A549 (cell line): ENCODE results near the gene TMEM158. TPM values are rescaled to one million over a fixed set of nuclear protein-coding genes. Genes with fewer than 3 reads are reported as not detected.

Experiments
- ATAC-seq, 2 experiments: fragments of 200-7000 bp in 1 of 2; fragments of >200 bp in 1 of 2; cut with Nextera tagmentation in 1 of 2; cut with Tn5 transposase in 1 of 2; 3 replicates each; pipeline versions ENCODE4 v1.8.0 to v1.9.1; 2018 to 2020; ENCODE audit warnings: mild to moderate bottlenecking in 1 of 2, moderate library complexity in 1 of 2
- CTCF ChIA-PET: fragments of 300-600 bp; sonication (Branson Sonifier 250); formaldehyde crosslinking; extraction: SDS; loops from one replicate; lab custom pipeline; 2021; ENCODE audit warnings: antibody characterized with exemption, inconsistent platforms; lab: Yijun Ruan, JAX
- POLR2A ChIA-PET: fragments of 350-600 bp; formaldehyde crosslinking; extraction: SDS; loops from one replicate; lab custom pipeline; 2021; ENCODE audit warnings: antibody characterized with exemption, inconsistent platforms; lab: Yijun Ruan, JAX
- DNase-seq, 2 experiments: peaks; one replicate each; pipeline versions ENCODE4 v3.0.0 to v3.0.0-alpha.2; 2011 to 2016; ENCODE audit warnings: low read depth in 1 of 2, low spot score in 1 of 2
- FAIRE-seq: peaks from 2 replicates; lab custom pipeline; 2011; peaks lifted over from hg19 to GRCh38; lab: Jason Lieb, UNC
- H3K27ac ChIP-seq, 2 experiments: fragments of >200 bp; sonication (Bioruptor Twin); formaldehyde crosslinking; 3 replicates each; pipeline ENCODE4 v1.5.1; 2016 to 2017
- H3K4me1 ChIP-seq: fragments of >200 bp; sonication (Bioruptor Twin); formaldehyde crosslinking; 3 replicates; pipeline ENCODE4 v1.6.1; 2016
- H3K4me2 ChIP-seq: fragments of >200 bp; sonication (Bioruptor Twin); formaldehyde crosslinking; 3 replicates; pipeline ENCODE4 v1.6.1; 2016
- H3K4me3 ChIP-seq: fragments of >200 bp; sonication (Bioruptor Twin); formaldehyde crosslinking; 3 replicates; pipeline ENCODE4 v1.5.1; 2016
- H3K9me3 ChIP-seq: fragments of >200 bp; sonication (Bioruptor Twin); formaldehyde crosslinking; 3 replicates; pipeline ENCODE4 v1.6.1; 2016
- BHLHE40 ChIP-seq: IDR thresholded peaks from 2 replicates; pipeline ENCODE4 v1.6.1; 2012; ENCODE audit warnings: low read depth, low read length, inconsistent platforms
- CBX8 ChIP-seq: fragments of 200-600 bp; sonication (generic); IDR thresholded peaks from 2 replicates; pipeline ENCODE4 v1.6.1; 2016
- CEBPB ChIP-seq, 2 experiments: fragments of >200 bp in 1 of 2; sonication (Bioruptor Twin) in 1 of 2; formaldehyde crosslinking in 1 of 2; IDR thresholded peaks; 2 replicates each; pipeline ENCODE4 v1.6.1; 2012 to 2016
- CHD2 ChIP-seq: fragments of 150-350 bp; IDR thresholded peaks from 2 replicates; pipeline ENCODE4 v1.6.1; 2014; ENCODE audit warnings: low read length; ENCODE audit not compliant: partially characterized antibody
- CHD4 ChIP-seq: fragments of 200-600 bp; sonication (generic); IDR thresholded peaks from 2 replicates; pipeline ENCODE4 v1.6.1; 2016; ENCODE audit warnings: antibody characterized with exemption, mild to moderate bottlenecking, borderline replicate concordance
- EHMT2 ChIP-seq: fragments of 200-600 bp; sonication (generic); IDR thresholded peaks from 2 replicates; pipeline ENCODE4 v1.6.1; 2016; ENCODE audit warnings: antibody characterized with exemption, low read depth, mild to moderate bottlenecking, moderate library complexity
- EP300 ChIP-seq, 2 experiments: fragments of >200 bp; sonication (Bioruptor Twin); formaldehyde crosslinking; IDR thresholded peaks; 2 replicates in 1 of 2; 3 replicates in 1 of 2; pipeline ENCODE4 v1.6.1; 2016 to 2017
- FOSL2 ChIP-seq, 2 experiments: fragments of 450-650 bp in 1 of 2; fragments of >200 bp in 1 of 2; sonication (Bioruptor Twin) in 1 of 2; formaldehyde crosslinking; IDR thresholded peaks; 2 replicates each; pipeline versions ENCODE4 v1.5.0 to v1.6.1; 2016 to 2020; ENCODE audit warnings: mild to moderate bottlenecking in 1 of 2, moderate library complexity in 1 of 2
- FOXS1 ChIP-seq: fragments of 250-450 bp; sonication (Bioruptor Pico); IDR thresholded peaks from 2 replicates; pipeline ENCODE4 v1.5.0; 2020; ENCODE audit warnings: mild to moderate bottlenecking, moderate library complexity
- GATA3 ChIP-seq: IDR thresholded peaks from 2 replicates; pipeline ENCODE4 v1.6.1; 2012; ENCODE audit warnings: borderline replicate concordance
- HOXA7 ChIP-seq: fragments of 250-450 bp; sonication (Bioruptor Pico); IDR thresholded peaks from 2 replicates; pipeline ENCODE4 v1.5.0; 2020; ENCODE audit warnings: mild to moderate bottlenecking, moderate library complexity
- MAX ChIP-seq: IDR thresholded peaks from 2 replicates; pipeline ENCODE4 v1.6.1; 2012
- MYC ChIP-seq: IDR thresholded peaks from 2 replicates; pipeline ENCODE4 v1.6.1; 2012; ENCODE audit warnings: mild to moderate bottlenecking, inconsistent platforms, low read length, improper control_type of control experiment, borderline replicate concordance
- NFE2L2 ChIP-seq: fragments of 150-350 bp; conservative IDR thresholded peaks from 2 replicates; pipeline ENCODE4 v1.6.1; 2014; ENCODE audit warnings: low read length
- PHF8 ChIP-seq: fragments of 200-600 bp; sonication (generic); IDR thresholded peaks from 2 replicates; pipeline ENCODE4 v1.6.1; 2016; ENCODE audit warnings: low read depth, mild to moderate bottlenecking, antibody characterized with exemption, moderate library complexity, borderline replicate concordance
- RCOR1 ChIP-seq: fragments of 150-350 bp; IDR thresholded peaks from 2 replicates; pipeline ENCODE4 v1.6.1; 2014; ENCODE audit warnings: antibody characterized with exemption, low read length, low read depth
- TP53 ChIP-seq: fragments of 250-450 bp; sonication (Bioruptor Pico); IDR thresholded peaks from 2 replicates; pipeline ENCODE4 v1.5.0; 2021; ENCODE audit warnings: mild to moderate bottlenecking, moderate library complexity
- ZC3H11A ChIP-seq: fragments of 450-650 bp; IDR thresholded peaks from 2 replicates; pipeline ENCODE4 v1.6.1; 2014; ENCODE audit warnings: antibody characterized with exemption, mild to moderate bottlenecking
- ZNF302 ChIP-seq: fragments of 250-450 bp; sonication (Bioruptor Pico); IDR thresholded peaks from 2 replicates; pipeline ENCODE4 v1.9.0; 2021; ENCODE audit warnings: inconsistent platforms, mild to moderate bottlenecking, moderate library complexity
- WGBS: methylation state at CpG from one replicate; pipeline ENCODE4 v1.1.6; 2017; ENCODE audit errors: missing lambda C conversion rate; 5-methylcytosine and 5-hydroxymethylcytosine counted together
- polyA plus RNA-seq, 4 experiments: library from polyadenylated mRNA; depleted of rRNA in 3 of 4; stranded (reverse); fragments of >200 nt; fragmentation: RNase III in 1 of 4; extraction: RNeasy Plus Mini Kit Qiagen cat#74134 plus additional on column Dnase treatment in 1 of 4; gene quantifications; 2 replicates in 3 of 4; 3 replicates in 1 of 4; pipeline ENCODE4 v1.2.3, GENCODE V29; 2011 to 2017
- TF ChIP-seq, protein P1 (sequence below): IDR thresholded peaks from 2 replicates; pipeline ENCODE4 v1.6.1; 2012
- TF ChIP-seq, protein P2 (sequence below): fragments of >200 bp; sonication (Bioruptor Twin); formaldehyde crosslinking; IDR thresholded peaks from 3 replicates; pipeline ENCODE4 v1.5.1; 2016
- TF ChIP-seq, protein P3 (sequence below): fragments of 200-600 bp; sonication (generic); IDR thresholded peaks from 2 replicates; pipeline ENCODE4 v1.6.1; 2016; ENCODE audit warnings: antibody characterized with exemption, mild to moderate bottlenecking, moderate library complexity

TMEM158 gene
- polyA plus RNA-seq, 2 of the 4 experiments (the other 2 are of a cell fraction), result 1.8 to 3.4 TPM

GRCh38 chr3:45216021-45216609 lies 10.0 kb downstream of the TMEM158 start:
- no peak overlapping the region for H3K4me2 ChIP-seq
- WGBS, result 78% methylated on average over 10 of the region's 10 CpGs
- ChIA-PET POLR2A (no interaction called here), CTCF (interaction anchor here (1.3 to 13.6 kb wide), 3 partner anchors 8 to 283 kb away, joined by 3 to 339 read pairs (median 3); no protein-coding TSS in a partner anchor)
- no peak overlapping the region for H3K27ac ChIP-seq
- H3K9me3 ChIP-seq, result no peaks in the 10 kb centered on the region
- FAIRE-seq, result no peak
- TF ChIP-seq EP300 (IDR thresholded peaks at IDR 0.05) (no peak), TP53 (no peak), RCOR1 (no peak), MYC (no peak), CEBPB (IDR thresholded peaks at IDR 0.05) (no peak), EHMT2 (no peak), NFE2L2 (no peak), CBX8 (no peak)
- TF ChIP-seq, protein P1, sequence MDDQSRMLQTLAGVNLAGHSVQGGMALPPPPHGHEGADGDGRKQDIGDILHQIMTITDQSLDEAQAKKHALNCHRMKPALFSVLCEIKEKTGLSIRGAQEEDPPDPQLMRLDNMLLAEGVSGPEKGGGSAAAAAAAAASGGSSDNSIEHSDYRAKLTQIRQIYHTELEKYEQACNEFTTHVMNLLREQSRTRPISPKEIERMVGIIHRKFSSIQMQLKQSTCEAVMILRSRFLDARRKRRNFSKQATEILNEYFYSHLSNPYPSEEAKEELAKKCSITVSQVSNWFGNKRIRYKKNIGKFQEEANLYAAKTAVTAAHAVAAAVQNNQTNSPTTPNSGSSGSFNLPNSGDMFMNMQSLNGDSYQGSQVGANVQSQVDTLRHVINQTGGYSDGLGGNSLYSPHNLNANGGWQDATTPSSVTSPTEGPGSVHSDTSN, result no peak
- peaks cover 12% of the 10 kb centered on the region for H3K4me1 ChIP-seq
- no peak overlapping the region for H3K4me3 ChIP-seq
- DNase-seq, result no peak
- no peak for ATAC-seq

DNA sequence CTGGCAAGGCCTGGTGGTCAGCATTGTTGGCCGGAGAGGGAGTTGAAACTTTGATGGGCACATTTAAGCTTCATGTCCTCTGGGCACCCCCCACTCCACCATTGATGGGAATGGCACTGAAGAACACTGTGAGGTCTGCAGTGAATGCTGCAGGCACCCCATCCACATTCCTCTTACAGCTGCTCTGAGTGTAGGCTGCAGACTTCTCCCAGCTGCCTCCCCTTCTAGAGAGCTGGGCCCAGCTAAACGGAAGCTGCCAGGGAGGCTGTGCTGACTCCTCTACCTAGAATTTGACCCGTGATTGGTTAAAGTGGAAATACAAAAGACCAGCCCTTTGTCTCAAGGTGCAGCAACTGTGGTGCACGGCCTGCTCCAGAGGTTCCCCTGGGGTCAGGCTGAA lies 10.6 kb downstream of the TMEM158 start:
- TF ChIP-seq PHF8 (no peak), MAX (no peak), GATA3 (no peak), FOSL2 (IDR thresholded peaks at IDR 0.05) (no peak), FOSL2 (CRISPR knock-in tag; IDR thresholded peaks at IDR 0.05) (no peak), HOXA7 (CRISPR knock-in tag) (no peak), CHD4 (no peak), ZNF302 (CRISPR knock-in tag) (no peak), BHLHE40 (no peak), MYC (no peak)
- TF ChIP-seq, protein P2, sequence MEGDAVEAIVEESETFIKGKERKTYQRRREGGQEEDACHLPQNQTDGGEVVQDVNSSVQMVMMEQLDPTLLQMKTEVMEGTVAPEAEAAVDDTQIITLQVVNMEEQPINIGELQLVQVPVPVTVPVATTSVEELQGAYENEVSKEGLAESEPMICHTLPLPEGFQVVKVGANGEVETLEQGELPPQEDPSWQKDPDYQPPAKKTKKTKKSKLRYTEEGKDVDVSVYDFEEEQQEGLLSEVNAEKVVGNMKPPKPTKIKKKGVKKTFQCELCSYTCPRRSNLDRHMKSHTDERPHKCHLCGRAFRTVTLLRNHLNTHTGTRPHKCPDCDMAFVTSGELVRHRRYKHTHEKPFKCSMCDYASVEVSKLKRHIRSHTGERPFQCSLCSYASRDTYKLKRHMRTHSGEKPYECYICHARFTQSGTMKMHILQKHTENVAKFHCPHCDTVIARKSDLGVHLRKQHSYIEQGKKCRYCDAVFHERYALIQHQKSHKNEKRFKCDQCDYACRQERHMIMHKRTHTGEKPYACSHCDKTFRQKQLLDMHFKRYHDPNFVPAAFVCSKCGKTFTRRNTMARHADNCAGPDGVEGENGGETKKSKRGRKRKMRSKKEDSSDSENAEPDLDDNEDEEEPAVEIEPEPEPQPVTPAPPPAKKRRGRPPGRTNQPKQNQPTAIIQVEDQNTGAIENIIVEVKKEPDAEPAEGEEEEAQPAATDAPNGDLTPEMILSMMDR, result no peak
- Histone ChIP-seq H3K27ac (no peak overlapping the region), H3K9me3 (no peaks in the 10 kb centered on the region), H3K4me1 (peaks cover 13% of the 10 kb centered on the region), H3K4me3 (no peak overlapping the region), H3K4me2 (no peak overlapping the region)
- 79% methylated on average over 2 of the region's 4 CpGs for whole genome bisulfite sequencing
- ChIA-PET POLR2A (no interaction called here), CTCF (interaction anchor here (1.3 to 13.6 kb wide), 3 partner anchors 9 to 284 kb away, joined by 3 to 339 read pairs (median 3); no protein-coding TSS in a partner anchor)
- no peak for ATAC-seq
- no peak for DNase-seq
- FAIRE-seq, result no peak

GRCh38 chr3:45214061-45214680 lies 11.9 kb downstream of the TMEM158 start:
- Histone ChIP-seq H3K27ac (no peak overlapping the region), H3K4me1 (peaks cover 16% of the 10 kb centered on the region), H3K4me3 (no peak overlapping the region), H3K4me2 (no peak overlapping the region), H3K9me3 (no peaks in the 10 kb centered on the region)
- WGBS, result 64% methylated on average over 3 of the region's 10 CpGs
- no peak for ATAC-seq
- FAIRE-seq, result no peak
- POLR2A ChIA-PET, result no interaction called here
- CTCF ChIA-PET, result interaction anchor here (13.6 kb wide), 1 partner anchor 171 kb away, joined by 339 read pairs; no protein-coding TSS in a partner anchor
- TF ChIP-seq FOXS1 (CRISPR knock-in tag) (no peak), ZC3H11A (no peak), CHD2 (no peak), HOXA7 (CRISPR knock-in tag) (no peak)
- TF ChIP-seq, protein P3, sequence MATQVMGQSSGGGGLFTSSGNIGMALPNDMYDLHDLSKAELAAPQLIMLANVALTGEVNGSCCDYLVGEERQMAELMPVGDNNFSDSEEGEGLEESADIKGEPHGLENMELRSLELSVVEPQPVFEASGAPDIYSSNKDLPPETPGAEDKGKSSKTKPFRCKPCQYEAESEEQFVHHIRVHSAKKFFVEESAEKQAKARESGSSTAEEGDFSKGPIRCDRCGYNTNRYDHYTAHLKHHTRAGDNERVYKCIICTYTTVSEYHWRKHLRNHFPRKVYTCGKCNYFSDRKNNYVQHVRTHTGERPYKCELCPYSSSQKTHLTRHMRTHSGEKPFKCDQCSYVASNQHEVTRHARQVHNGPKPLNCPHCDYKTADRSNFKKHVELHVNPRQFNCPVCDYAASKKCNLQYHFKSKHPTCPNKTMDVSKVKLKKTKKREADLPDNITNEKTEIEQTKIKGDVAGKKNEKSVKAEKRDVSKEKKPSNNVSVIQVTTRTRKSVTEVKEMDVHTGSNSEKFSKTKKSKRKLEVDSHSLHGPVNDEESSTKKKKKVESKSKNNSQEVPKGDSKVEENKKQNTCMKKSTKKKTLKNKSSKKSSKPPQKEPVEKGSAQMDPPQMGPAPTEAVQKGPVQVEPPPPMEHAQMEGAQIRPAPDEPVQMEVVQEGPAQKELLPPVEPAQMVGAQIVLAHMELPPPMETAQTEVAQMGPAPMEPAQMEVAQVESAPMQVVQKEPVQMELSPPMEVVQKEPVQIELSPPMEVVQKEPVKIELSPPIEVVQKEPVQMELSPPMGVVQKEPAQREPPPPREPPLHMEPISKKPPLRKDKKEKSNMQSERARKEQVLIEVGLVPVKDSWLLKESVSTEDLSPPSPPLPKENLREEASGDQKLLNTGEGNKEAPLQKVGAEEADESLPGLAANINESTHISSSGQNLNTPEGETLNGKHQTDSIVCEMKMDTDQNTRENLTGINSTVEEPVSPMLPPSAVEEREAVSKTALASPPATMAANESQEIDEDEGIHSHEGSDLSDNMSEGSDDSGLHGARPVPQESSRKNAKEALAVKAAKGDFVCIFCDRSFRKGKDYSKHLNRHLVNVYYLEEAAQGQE, result no peak
- TF ChIP-seq, all 56 proteins: peak for 0
- DNase-seq, result no peak
